SK-N-SH (cell line): Measurements from ENCODE around the gene KIF9.

Experiments used
- CHD2 ChIP-seq: fragments of 150-350 bp; IDR thresholded peaks from 2 replicates; pipeline ENCODE4 v1.6.1; 2018; ENCODE audit warnings: low read length; ENCODE audit not compliant: partially characterized antibody
- EZH2phosphoT487 ChIP-seq: fragments of 200-600 bp; sonication (generic); IDR thresholded peaks from 2 replicates; pipeline ENCODE4 v1.6.1; 2017; ENCODE audit warnings: low read depth, mixed run types, mild to moderate bottlenecking, antibody characterized with exemption, moderate library complexity, borderline replicate concordance
- NFIC ChIP-seq: IDR thresholded peaks from 2 replicates; pipeline ENCODE4 v1.4.0; 2012; ENCODE audit warnings: borderline replicate concordance
- POLR2AphosphoS5 ChIP-seq: IDR thresholded peaks from 2 replicates; pipeline ENCODE4 v1.6.1; 2012; ENCODE audit warnings: low read depth, low read length
- RAD21 ChIP-seq: IDR thresholded peaks from 2 replicates; pipeline ENCODE4 v1.6.1; 2012; ENCODE audit warnings: mild to moderate bottlenecking, low read length
- RCOR1 ChIP-seq: fragments of 150-350 bp; IDR thresholded peaks from 2 replicates; pipeline ENCODE4 v1.6.1; 2017; ENCODE audit warnings: antibody characterized with exemption, low read length
- SIN3A ChIP-seq: IDR thresholded peaks from 2 replicates; pipeline ENCODE4 v1.6.1; 2012; ENCODE audit warnings: low read depth, mild to moderate bottlenecking, low read length, moderate library complexity, borderline replicate concordance
- SMC3 ChIP-seq: IDR thresholded peaks from 2 replicates; pipeline ENCODE4 v1.6.1; 2012; ENCODE audit warnings: low read depth, low read length, improper control_type of control experiment
- TEAD4 ChIP-seq: IDR thresholded peaks from 2 replicates; pipeline ENCODE4 v1.4.0; 2012; ENCODE audit warnings: mild to moderate bottlenecking, borderline replicate concordance; ENCODE audit not compliant: insufficient read depth
- TF ChIP-seq, protein P1 (sequence below): fragments of 200-600 bp; sonication (generic); IDR thresholded peaks from 2 replicates; pipeline ENCODE4 v1.6.1; 2017; ENCODE audit warnings: antibody characterized with exemption, mild to moderate bottlenecking, moderate library complexity
- TF ChIP-seq, protein P2 (sequence below): IDR thresholded peaks from 2 replicates; pipeline ENCODE4 v1.4.0; 2012; ENCODE audit warnings: low read depth, borderline replicate concordance
- TF ChIP-seq, protein P3 (sequence below): fragments of 150-350 bp; IDR thresholded peaks from 2 replicates; pipeline ENCODE4 v1.6.1; 2016; ENCODE audit warnings: mild to moderate bottlenecking, low read depth, low read length
- TF ChIP-seq, protein P4 (sequence below): IDR thresholded peaks from 2 replicates; pipeline ENCODE4 v1.4.0; 2012; ENCODE audit warnings: low read depth

DNA sequence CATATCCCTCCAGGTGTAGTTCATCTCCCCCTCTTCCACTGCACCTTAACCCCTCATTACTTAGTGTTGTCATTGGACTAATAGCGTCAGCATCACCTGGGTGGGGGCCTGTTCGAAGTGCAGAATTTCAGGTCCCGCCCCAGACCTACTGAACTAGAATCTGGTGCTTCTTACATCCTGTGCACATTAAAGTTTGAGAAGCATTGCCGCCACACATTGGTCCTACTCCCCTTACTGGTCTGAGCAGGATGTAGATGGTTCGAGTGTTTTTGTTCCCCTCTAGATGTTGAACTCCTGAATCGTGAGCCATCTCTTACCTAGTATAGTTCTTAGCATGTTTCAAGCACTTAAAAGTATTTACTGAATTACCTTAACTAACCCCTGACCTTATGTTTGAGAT is 13.4 kb upstream of the KIF9 start:
- TF ChIP-seq, protein P1, sequence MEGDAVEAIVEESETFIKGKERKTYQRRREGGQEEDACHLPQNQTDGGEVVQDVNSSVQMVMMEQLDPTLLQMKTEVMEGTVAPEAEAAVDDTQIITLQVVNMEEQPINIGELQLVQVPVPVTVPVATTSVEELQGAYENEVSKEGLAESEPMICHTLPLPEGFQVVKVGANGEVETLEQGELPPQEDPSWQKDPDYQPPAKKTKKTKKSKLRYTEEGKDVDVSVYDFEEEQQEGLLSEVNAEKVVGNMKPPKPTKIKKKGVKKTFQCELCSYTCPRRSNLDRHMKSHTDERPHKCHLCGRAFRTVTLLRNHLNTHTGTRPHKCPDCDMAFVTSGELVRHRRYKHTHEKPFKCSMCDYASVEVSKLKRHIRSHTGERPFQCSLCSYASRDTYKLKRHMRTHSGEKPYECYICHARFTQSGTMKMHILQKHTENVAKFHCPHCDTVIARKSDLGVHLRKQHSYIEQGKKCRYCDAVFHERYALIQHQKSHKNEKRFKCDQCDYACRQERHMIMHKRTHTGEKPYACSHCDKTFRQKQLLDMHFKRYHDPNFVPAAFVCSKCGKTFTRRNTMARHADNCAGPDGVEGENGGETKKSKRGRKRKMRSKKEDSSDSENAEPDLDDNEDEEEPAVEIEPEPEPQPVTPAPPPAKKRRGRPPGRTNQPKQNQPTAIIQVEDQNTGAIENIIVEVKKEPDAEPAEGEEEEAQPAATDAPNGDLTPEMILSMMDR = no peak
- TF ChIP-seq, protein P2, sequence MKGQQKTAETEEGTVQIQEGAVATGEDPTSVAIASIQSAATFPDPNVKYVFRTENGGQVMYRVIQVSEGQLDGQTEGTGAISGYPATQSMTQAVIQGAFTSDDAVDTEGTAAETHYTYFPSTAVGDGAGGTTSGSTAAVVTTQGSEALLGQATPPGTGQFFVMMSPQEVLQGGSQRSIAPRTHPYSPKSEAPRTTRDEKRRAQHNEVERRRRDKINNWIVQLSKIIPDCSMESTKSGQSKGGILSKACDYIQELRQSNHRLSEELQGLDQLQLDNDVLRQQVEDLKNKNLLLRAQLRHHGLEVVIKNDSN = no peak
- no peak for TF ChIP-seq NFIC
- TF ChIP-seq, protein P3, sequence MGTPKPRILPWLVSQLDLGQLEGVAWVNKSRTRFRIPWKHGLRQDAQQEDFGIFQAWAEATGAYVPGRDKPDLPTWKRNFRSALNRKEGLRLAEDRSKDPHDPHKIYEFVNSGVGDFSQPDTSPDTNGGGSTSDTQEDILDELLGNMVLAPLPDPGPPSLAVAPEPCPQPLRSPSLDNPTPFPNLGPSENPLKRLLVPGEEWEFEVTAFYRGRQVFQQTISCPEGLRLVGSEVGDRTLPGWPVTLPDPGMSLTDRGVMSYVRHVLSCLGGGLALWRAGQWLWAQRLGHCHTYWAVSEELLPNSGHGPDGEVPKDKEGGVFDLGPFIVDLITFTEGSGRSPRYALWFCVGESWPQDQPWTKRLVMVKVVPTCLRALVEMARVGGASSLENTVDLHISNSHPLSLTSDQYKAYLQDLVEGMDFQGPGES = no peak
- no peak for TF ChIP-seq TEAD4
- TF ChIP-seq CHD2 = no peak
- TF ChIP-seq POLR2AphosphoS5 = no peak
- no peak for TF ChIP-seq RCOR1
- TF ChIP-seq, protein P4, sequence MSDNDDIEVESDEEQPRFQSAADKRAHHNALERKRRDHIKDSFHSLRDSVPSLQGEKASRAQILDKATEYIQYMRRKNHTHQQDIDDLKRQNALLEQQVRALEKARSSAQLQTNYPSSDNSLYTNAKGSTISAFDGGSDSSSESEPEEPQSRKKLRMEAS = no peak
- TF ChIP-seq SMC3 = no peak
- TF ChIP-seq RAD21 = no peak
- no peak for TF ChIP-seq EZH2phosphoT487
- no peak for TF ChIP-seq SIN3A
